ENCODE data around the gene TCF4.

Gene TCF4

GRCh38 chr18:55418439-55418838 is 169.6 kb downstream of the TCF4 start:
- no peaks in the 10 kb centered on the region for H3K36me3 ChIP-seq (ENCODE audit: control insufficient read depth in 2 of 2, insufficient read depth in 1 of 2, low read length in 2 of 2)
- no peak overlapping the region for H3K27ac ChIP-seq (ENCODE audit: extremely low read depth, low read depth, low read length)
- no peaks in the 10 kb centered on the region for H3K9me3 ChIP-seq (ENCODE audit: control insufficient read depth, insufficient read depth, low read depth, low read length)
- H3K4me1 ChIP-seq (ENCODE audit: control insufficient read depth, insufficient read depth, low read length), result peaks cover 18% of the 10 kb centered on the region; the same call in 1 of the 2 replicates
- POLR2A ChIA-PET, result no interaction called here
- TF ChIP-seq ZNF324 (tag by site-specific recombination; IDR thresholded peaks at IDR 0.05), result no peak
- TF ChIP-seq KLF7 (tag by site-specific recombination; IDR thresholded peaks at IDR 0.05; ENCODE audit: borderline replicate concordance), result no peak
- no peak for TF ChIP-seq ZNF585B (tag by site-specific recombination; IDR thresholded peaks at IDR 0.05)
- TF ChIP-seq INSM2 (tag by site-specific recombination; IDR thresholded peaks at IDR 0.05), result no peak
- TF ChIP-seq ZNF580 (tag by site-specific recombination; IDR thresholded peaks at IDR 0.05), result no peak
- no peak for TF ChIP-seq BCL6B (tag by site-specific recombination; IDR thresholded peaks at IDR 0.05)
- no peak for TF ChIP-seq ZNF354C (tag by site-specific recombination; IDR thresholded peaks at IDR 0.05; ENCODE audit: borderline replicate concordance, low read depth)
- no peak for TF ChIP-seq ZNF701 (tag by site-specific recombination; IDR thresholded peaks at IDR 0.05)
- no peak for TF ChIP-seq SETDB1 (IDR thresholded peaks at IDR 0.05; ENCODE audit: insufficient read length, low read length)
- H3K4me3 ChIP-seq (ENCODE audit: low read depth, low read length), result no peak overlapping the region
- CTCF ChIA-PET, result interaction anchor here (0.7 kb wide), 2 partner anchors 516 to 1158 kb away, joined by 3 to 4 read pairs; no protein-coding TSS in a partner anchor

- POLR2A ChIA-PET, result no interaction called here
- H3K9me3 ChIP-seq (ENCODE audit: control insufficient read depth, insufficient read depth, low read depth, low read length), result no peaks in the 10 kb centered on the region
- peaks cover 18% of the 10 kb centered on the region; the same call in 1 of the 2 replicates for H3K4me1 ChIP-seq (ENCODE audit: control insufficient read depth, insufficient read depth, low read length)
- no peaks in the 10 kb centered on the region for H3K36me3 ChIP-seq (ENCODE audit: control insufficient read depth in 2 of 2, insufficient read depth in 1 of 2, low read length in 2 of 2)
- H3K4me3 ChIP-seq (ENCODE audit: low read depth, low read length), result no peak overlapping the region
- CTCF ChIA-PET, result interaction anchor here (0.6 to 4.0 kb wide), 10 partner anchors 10 to 1159 kb away, joined by 3 to 51 read pairs (median 5); no protein-coding TSS in a partner anchor
- no peak for TF ChIP-seq ZNF677 (tag by site-specific recombination; IDR thresholded peaks at IDR 0.05)
- no peak for TF ChIP-seq PRDM10 (tag by site-specific recombination; IDR thresholded peaks at IDR 0.05)
- TF ChIP-seq ZNF354C (tag by site-specific recombination; IDR thresholded peaks at IDR 0.05; ENCODE audit: borderline replicate concordance, low read depth), result no peak
- no peak for TF ChIP-seq ZNF140 (tag by site-specific recombination; IDR thresholded peaks at IDR 0.05)
- no peak for TF ChIP-seq KLF17 (tag by site-specific recombination; IDR thresholded peaks at IDR 0.05)
- no peak overlapping the region for H3K27ac ChIP-seq (ENCODE audit: extremely low read depth, low read depth, low read length)
Measured at GRCh38 chr18:55416791-55417190, 171.2 kb downstream of the TCF4 start.
